Stimulated activated CD4-positive, alpha-beta T cell treated with anti-CD3 and anti-CD28 coated beads, Interleukin-2, amount 100 ng/mL, for 4 hours (primary cell): ENCODE data around the gene ACAD11.
"Not testable (repeated sequence)": the region's sequence is repeated elsewhere in the genome, so short reads cannot be mapped to it uniquely, and the experiment has no call there.

ENCODE experiments used
- DNase-seq: peaks from one replicate; pipeline ENCODE4 v3.0.0-alpha.2; 2020; ENCODE audit warnings: low read depth

ACAD11 gene

DNA sequence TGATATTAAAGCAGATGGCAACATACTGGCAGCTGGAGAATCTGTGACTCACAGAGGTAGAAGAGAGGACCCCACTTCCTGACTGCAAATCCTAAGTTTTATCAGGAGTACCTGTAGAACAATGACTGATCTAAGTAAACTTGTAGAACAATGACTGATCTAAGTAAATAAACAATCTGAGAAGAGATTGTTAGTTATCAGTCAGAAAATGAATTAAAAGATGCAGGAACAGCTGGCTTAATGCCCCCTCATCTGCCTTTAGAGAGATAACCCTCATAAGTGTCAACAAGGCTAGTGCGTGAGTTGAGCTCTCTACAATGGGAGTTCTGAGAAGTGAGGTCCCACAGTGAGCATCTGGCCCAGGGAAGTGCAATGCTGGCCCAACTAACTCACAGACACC is 14.6 kb downstream of the ACAD11 start:
- no peak for DNase-seq

DNA sequence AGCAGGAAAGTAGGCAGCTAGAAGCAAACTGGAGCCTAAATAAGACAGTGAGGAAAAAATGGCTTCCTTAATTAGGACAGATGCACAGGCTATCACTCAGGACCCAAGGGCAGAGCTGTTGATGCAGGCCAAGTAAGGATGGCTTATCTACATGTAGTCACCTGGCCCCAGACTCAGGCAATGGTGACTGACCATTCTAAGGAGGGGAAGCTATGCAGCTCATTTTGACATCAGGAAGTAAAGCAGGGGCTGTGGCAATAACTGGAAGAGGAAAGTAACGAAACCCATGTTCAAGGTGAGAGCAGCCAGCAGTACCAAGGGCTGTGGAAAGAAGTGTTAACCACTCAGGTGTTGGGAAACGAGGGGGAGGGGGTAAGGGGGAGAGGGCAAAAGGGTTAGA is 16.2 kb downstream of the ACAD11 start:
- DNase-seq: no peak

DNA sequence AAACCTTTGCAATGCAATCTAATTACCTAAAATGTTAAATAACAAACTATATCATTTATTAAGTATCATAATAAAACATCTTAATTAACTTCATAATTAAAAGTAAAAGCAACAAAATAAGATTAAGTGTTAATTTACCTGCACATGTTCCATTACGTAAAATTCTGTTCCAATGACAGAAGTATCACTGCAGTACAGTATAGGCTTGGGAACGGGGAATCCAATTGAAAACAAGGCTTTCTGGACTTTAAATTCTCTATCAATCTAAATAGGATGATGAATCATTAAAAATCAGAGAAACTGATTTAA is 17.1 kb downstream of the ACAD11 start:
- DNase-seq: no peak

DNA sequence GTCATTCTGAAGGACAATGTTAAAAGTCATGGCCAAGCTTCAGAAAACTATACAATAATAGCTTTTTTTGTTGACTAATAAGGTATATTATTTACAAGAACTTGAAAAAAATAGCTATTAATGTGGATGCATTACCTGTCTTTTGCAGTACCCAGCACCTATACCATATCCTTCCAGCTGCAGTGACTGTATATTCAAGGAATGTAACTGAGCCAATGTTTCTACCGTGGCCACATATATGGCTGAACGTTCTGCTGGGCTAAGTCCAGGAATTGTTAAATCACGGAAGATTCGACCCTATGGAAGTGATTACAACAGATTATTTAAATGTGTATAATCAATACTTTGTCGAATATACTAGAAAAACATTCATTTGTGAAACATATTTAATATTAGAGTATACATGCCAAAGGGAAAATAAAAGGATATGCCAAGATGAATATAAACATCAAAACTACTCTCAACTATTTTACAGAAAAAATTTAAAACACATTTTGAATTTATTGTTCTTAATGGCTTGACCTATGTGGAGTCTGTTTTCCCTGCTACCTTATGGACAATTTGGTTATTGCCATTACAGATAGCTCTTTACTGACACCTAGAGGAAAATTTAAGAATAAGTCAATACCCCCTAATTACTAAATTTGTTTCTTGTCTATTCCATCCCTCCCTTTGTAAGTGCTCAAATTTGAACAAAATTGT is 17.6 kb downstream of the ACAD11 start:
- no peak for DNase-seq

DNA sequence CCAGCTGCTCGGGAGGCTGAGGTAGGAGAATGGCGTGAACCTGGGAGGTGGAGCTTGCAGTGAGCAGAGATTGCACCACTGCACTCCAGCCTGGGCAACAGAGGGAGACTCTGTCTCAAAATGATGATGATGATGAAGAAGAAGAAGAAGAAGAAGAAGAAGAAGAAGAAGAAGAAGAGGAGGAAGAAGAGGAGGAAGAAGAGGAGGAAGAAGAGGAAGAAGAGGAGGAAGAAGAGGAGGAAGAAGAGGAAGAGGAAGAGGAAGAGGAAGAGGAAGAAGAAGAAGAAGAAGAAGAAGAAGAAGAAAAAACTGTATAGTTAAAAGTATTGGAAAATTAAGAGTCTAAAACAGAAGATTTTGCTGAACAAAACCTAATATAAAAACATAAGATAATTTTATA is 18.2 kb downstream of the ACAD11 start:
- not testable (repeated sequence) for DNase-seq

DNA sequence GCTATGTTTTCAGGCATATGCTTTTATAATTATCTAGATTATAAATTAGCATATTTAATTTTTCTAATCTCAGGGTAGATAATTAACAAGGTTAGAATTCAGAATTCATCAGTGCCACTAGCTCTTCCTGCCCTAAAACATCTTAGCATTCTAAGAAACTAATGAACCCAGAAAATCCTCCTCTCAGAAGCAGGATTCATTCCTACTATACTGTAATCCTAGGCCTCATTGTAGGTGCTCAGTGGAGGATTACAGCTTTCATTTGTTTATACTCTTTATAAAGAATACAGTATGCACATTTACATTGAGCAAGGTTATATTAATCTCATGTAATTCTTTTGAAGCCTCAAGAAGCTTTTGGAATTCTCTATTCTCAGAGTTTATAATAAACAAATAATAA is 20.9 kb downstream of the ACAD11 start:
- no peak for DNase-seq

DNA sequence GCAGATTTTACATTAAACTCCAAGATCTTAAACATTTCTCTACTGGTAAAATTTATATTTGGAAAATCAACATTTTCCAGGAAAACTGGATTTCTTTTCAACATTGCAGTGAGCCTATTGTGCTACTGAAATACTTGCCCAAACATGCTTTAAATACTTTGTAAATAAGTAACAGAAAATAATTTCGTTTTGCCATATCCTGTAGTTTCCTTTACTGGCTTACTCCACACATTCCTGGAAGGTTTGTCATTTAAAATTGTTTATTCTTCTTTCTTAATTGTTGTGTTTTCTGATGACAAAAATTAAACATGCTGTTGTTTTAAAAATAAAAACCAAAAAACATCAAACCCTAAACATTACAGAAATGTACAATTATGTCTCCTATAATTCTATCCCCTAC is 22.0 kb downstream of the ACAD11 start:
- DNase-seq: no peak

DNA sequence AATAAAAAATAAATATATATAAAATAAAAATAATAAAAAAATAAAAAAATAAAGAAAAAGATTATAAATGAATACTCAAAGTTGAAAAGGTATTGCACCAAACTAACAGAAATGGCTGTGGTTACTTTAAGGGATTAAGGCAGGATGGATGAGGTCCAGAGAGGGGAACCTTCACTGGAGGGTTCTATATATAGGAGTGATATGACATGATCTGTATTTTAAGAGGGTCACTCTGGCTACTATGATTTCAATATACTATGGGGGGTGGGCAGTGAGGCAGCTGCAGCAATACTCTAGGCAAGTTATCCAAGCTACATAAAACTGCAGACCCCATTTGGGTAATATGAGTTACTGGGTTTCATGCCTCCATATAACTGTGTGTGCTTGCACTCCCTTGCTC is 24.6 kb downstream of the ACAD11 start:
- DNase-seq: no peak

DNA sequence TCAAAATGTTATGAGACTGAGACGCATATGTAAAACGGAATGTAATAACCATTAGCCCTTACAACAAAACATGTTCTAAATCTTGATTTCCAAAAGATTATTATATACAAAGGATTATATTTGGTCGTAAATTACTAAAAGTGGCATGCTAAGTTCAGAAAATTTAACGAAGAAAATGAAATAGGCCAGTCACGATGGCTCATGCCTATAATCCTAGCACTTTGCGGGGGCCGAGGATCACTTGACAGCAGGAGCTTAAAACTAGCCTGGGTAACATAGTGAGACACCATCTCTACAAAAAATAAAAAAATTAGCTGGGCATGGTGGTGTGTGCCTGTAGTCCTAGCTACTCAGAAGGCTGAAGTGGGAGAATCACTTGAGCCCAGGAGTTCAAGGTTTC is 29.0 kb downstream of the ACAD11 start:
- no peak for DNase-seq

DNA sequence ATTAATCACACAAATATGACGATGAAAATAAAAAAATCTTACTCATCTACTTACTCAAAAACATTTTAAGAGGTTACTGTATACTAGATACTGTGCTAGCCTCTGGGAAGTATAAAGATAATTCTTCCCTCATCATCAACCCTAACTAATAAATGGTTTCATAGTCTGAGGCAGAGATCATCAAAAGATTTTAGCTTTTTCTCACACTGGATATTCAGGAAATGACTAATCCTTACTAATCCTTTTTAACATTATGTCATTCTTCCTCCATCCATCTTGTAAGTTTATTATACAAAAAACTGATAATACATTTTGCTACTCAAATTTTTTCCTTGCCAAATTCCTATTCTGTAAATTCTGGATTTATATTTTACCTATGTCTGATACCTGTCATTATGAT is 29.7 kb downstream of the ACAD11 start:
- no peak for DNase-seq

DNA sequence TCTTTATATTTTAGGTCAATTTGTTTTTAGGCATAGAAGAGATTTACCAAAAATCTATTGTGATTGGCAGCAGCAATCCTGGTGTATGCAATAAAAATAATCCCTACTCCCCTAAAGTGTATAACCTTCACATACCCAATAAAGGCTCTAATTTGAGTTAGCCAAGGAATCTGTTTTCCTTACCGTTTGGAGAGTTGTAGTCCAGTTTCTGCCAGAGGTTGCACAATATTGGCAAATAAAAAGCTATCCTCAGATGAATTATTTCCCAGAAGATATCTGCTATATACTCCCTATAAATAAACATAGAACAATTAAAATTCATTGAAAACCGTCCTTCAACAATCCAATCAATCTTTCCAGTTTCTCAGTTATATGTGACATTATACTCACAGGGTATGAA is 31.5 kb downstream of the ACAD11 start:
- no peak for DNase-seq

DNA sequence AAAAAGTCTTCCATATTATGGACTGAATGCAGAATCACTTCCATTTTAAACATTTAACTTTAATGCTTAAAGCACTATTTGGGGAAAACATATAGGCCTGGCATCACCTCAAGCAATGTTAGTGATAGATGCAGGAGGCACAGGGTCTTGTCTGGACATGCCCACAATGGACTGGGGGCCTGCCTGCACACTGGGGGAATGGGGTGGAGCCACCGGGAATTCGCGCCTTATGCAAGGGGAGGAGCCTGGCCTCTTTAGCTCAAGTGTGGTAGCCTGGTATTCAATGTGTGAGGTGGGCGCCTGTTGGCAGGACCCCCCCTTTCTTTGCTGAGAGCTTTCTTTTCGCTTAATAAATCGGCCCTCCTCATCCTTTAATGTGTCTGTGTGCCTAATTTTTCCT is 32.7 kb downstream of the ACAD11 start:
- no peak for DNase-seq

DNA sequence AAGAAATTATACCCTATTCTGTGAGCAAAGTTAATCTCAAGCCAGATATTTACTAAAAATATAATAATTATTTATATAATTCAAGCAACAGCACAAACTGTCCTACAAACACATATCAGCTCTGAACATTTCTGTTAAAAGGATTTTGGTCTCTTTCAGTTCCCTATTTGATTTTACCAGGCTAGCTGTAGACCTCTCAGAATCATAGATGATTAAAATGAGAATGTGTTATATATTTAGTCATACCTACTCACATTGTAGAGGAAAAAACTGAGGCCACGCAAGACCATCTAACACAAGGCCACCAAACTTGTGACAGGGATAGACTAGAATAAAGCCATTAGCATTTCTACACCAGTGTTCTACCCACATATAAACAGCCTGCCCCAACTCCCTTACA is 34.0 kb downstream of the ACAD11 start:
- no peak for DNase-seq

DNA sequence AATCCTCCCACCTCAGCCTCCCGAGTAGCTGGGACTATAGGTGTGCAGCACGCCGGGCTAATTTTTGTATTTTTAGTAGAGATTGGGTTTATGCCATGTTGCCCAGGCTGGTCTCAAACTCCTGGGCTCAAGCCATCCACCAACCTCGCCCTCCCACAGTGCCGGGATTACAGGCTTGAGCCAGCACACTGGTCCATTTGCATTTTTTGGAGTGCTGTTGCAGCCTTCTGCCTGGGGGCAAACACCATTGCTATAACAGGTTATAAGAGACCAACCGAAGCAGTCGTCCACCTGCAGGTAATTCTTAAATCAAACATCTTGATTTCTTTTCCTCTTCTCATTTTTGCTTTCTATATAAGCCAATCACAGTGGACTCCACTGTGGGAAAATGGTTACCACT is 34.8 kb downstream of the ACAD11 start:
- DNase-seq: no peak

DNA sequence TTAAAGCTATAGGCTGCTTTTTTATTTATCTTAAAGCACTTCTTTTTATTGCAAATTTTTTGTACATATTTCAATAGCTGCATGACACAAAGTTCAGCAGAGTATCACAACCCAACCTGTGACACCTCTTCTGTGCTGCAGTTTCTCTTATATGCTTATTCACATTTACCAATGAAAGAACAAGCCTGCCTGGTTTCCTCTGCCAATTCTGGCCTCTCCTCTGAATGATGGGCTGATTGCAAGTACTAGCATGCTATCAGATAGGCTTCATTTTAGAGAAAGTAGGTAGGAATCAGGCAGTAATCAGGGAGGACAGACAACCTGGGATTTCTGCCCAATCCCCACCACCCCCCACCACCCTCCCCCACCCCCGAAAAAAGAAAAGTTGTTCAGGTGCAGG is 36.0 kb downstream of the ACAD11 start:
- DNase-seq: no peak

DNA sequence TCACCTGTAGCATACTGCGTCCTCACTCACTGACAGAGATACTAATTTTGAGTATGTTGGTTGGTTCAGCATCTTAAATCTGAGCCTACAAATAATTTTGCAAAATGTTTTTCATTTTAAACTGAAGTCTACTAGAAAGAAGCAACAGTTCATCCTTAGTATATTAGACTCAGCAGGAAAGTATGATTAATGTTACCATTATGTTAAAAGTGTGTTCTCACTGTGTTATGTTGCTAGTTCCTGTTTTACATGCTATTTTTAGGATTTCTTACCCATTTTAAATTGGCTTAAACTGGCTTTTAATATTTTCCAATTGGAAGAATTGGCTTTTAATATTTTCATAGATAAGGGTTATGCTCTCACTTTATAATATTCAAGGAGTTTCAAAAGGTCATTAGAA is 36.8 kb downstream of the ACAD11 start:
- DNase-seq: no peak

DNA sequence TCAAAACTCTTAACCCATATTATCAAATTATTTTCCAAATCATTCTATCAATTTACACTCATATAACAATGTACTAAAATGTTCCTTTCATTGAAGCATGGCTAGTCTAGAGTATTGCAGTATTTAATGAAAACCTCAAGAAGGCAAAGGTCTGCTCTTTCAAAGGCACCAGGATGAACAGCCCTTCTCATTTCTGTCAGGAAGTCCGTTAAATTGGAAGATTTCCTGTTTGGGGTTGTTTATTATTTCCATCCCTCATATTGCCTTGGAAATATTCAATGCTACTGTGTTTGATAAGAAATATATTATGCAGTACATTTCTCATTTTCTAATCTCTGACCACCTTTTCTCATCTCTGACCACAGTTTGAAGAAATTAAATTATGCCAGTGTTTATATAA is 37.5 kb downstream of the ACAD11 start:
- DNase-seq: no peak

DNA sequence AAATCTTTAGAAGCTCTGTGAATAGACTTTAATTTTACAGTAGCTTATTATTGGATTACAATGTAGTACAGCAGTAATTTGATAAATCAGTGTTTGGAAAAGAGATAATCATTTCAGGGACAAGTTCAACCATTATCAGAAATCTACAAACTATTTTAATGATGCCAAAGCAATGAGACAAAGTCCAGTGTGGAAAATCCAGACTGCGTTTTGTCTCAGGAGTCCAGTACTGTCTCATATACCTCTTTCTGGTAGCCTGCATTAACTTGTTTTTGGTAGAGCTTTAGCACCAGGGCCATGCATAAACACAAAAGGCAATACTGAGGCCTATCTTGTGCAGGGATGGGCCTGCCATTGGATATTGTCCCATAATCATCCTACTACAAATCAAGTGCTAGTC is 42.8 kb downstream of the ACAD11 start:
- DNase-seq: no peak

DNA sequence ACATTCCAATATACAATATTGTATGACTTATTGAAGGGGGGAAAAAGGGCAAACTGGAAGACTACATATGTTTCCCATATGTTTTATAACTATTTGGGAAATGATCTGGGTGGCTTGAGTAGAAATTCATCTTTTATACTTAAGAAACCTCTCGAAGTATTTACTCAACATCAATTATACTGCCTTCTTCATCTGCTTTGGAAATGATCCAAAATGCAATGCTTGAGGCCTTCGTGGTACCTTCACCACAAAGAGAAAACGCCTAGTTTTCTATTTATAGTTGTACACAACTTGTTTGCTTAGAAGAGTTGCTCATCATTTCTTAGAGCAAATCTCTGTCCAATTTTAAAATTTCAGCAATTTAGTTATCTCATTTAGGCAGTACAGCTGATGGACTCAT is 43.7 kb downstream of the ACAD11 start:
- DNase-seq: no peak

DNA sequence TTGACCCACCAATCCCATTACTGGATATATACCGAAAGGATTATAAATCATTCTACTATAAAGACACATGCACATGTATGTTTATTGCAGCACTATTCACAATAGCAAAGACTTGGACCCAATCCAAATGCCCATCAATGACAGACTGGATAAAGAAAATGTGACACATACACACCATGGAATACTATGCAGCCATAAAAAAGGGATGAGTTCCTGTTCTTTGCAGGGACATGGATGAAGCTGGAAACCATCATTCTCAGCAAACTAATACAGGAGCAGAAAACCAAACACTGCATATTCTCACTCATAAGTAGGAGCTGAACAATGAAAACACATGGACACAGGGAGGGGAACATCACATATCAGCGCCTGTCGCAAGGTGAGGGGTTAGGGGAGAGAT is 44.3 kb downstream of the ACAD11 start:
- not testable (repeated sequence) for DNase-seq

DNA sequence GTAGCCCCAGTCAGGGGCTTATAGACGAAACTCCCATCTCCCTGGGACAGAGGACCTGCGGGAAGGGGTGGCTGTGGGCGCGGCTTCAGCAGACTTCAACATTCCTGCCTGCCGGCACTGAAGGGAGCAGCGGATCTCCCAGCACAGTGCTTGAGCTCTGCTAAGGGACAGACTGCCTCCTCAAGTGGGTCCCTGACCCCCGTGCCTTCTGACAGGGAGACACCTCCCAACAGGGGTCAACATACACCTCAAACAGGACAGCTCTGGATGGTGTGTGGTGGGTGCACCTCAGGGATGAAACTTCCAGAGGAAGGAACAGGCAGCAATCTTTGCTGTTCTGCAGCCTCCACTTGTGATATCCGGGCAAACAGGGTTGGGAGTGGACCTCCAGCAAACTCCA is 53.0 kb downstream of the ACAD11 start:
- DNase-seq: not testable (repeated sequence)

DNA sequence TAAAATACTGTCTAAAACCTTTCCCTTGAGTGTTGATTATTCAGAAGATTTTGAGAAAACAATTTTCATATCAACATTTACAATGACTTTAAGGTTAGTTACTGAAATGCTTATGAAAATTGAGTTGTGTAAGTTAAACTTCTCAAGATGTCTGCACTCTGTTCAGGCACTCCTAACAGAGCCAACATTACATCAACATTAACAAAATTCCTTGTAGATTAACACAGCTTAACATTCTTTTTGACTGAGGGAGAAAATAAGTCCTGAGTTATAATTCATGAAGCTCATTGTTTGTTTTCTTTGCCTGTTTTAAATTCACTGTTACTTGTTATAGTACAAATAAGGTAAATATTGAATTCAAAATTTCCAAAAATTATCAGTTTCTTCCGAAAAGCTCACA is 53.5 kb downstream of the ACAD11 start:
- DNase-seq: no peak

DNA sequence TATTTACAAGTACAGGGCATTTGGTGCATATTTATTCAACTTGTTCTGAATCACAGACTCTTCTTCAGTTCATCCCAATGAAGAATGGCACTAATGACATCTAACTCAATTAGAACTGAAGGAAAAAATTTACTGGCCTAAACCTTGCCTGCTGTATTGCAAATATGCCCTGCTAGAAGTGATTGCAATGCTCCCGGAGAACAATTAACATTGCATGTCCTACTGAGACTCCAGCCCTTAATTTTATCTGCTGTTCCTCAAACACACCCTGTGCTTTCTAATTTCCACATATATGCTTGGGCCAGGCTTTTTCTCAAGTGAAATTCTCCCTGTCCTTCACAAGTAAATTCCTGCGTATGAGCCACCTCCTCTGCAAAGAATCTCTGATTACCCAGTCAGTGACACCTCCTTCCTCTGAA is 54.2 kb downstream of the ACAD11 start:
- DNase-seq: no peak

DNA sequence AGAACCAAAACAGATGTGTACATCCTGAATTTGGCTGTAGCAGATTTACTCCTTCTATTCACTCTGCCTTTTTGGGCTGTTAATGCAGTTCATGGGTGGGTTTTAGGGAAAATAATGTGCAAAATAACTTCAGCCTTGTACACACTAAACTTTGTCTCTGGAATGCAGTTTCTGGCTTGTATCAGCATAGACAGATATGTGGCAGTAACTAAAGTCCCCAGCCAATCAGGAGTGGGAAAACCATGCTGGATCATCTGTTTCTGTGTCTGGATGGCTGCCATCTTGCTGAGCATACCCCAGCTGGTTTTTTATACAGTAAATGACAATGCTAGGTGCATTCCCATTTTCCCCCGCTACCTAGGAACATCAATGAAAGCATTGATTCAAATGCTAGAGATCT is 59.0 kb downstream of the ACAD11 start:
- DNase-seq: not testable (repeated sequence)

DNA sequence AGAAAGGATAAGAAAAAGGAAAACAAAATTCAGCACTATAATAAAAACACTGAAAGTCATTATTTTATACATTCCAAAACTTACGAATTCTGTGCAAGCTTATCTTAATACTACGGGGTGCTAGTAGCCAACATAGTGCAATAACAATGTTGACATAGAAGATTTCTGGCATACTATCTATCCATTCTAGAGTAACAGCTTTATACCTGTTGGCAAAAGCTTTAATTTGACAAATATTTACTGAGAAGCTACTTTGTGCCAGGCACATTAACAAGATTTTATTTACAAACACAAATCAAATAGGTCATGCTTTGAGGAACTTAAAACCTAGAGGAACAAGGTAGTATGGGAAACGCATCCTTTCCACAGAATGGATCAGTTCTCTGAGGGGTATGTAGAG is 61.4 kb downstream of the ACAD11 start:
- DNase-seq: no peak
